Caki2 (cell line): ENCODE results near the gene UBIAD1. TPM values are rescaled to one million over a fixed set of nuclear protein-coding genes. Genes with fewer than 3 reads are reported as not detected.
"Not testable (repeated sequence)": the region's sequence is repeated elsewhere in the genome, so short reads cannot be mapped to it uniquely, and the experiment has no call there.

Source experiments
- DNase-seq: peaks from one replicate; pipeline ENCODE4 v3.0.0-alpha.2; 2015; ENCODE audit warnings: low read depth
- in situ Hi-C: cut with HindIII; loops from 2 replicates; pipeline ENCODE4 v1.10.0; 2016; ENCODE audit warnings: low sequenced_read_pairs, low pct_unique_long_range_greater_than_20kb, mixed read lengths
- total RNA-seq: library from RNA; depleted of rRNA; stranded (reverse); fragments of >200 nt; shearing (Covaris generic); gene quantifications from 2 replicates; pipeline ENCODE4 v1.2.3, GENCODE V29; 2014; ENCODE audit warnings: low replicate concordance

UBIAD1 gene
- total RNA-seq, 1 experiment from 2014 or later = 4.0 TPM

- in situ Hi-C loops = no loop called here
- DNase-seq = no peak
Observed at GRCh38 chr1:11272544-11272831, 510 bp upstream of the UBIAD1 start.

- DNase-seq = no peak
- in situ Hi-C loops = no loop called here
Observed at GRCh38 chr1:11273595-11274234, 717 bp downstream of the UBIAD1 start.

GRCh38 chr1:11279152-11279551, 6.2 kb downstream of the UBIAD1 start:
- in situ Hi-C loops = no loop called here
- DNase-seq = no peak

DNA sequence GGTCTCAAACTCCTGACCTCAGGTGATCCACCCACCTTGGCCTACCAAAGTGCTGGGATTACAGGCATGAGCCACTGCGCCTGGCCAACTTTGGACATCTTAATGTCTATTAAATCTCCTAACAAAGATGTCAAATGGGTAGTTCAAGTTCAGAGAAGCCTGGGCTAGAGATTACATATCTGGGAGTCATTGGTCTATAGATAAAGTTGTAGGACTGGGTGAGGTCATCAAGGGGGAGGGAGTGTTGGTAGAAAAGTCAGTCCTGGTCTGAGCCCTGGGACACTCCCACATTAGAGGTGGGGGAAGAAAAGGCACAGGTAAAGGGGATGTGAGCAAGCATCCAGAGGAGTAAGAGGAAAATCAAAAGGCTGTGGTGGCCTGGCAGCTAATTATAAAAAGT, 6.6 kb downstream of the UBIAD1 start:
- in situ Hi-C loops = no loop called here
- DNase-seq = no peak

GRCh38 chr1:11280719-11281376, 7.8 kb downstream of the UBIAD1 start:
- in situ Hi-C loops = no loop called here
- DNase-seq = no peak

DNA sequence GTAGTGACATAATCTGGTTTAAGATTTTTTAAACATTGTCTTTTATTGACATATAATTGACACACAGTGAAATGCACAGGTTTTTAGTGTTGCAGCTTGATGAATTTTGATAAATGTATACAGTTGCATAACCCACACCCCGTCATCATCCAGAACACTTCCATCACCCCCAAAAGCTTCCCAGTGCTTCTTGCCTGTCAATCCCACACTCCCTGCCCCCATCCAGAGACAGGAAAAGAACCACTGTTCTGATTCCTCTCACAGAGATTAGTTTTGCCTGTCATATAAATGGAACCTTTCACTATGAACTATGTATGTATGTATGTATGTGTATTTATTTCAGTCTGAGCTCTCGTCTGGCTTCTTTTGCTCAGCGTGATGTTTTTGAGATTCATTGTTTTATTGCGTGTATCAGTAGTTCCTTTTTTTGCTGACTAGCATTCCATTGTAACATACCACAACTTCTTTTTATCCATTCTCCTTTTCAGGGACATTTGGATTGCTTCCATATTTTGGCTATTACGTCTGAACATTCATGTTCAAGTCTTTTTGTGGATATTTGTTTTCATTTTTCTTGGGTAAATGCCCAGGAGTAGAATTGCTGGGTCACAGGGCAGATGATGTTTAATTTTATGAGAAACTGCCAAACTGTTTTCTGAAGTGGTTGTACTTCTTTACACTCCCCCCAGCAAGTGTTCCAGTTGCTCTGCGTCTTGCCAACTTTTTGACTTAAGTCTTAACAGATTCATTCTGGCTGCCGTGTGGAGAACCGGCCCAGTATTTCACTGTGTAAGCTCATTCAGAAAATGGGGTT, 8.7 kb downstream of the UBIAD1 start:
- no peak for DNase-seq
- in situ Hi-C loops = no loop called here

GRCh38 chr1:11283151-11283550, 10.2 kb downstream of the UBIAD1 start:
- no peak for DNase-seq

GRCh38 chr1:11284784-11285183, 11.8 kb downstream of the UBIAD1 start:
- in situ Hi-C loops = no loop called here
- DNase-seq = no peak

More at GRCh38 chr1:11283151-11283550, 10.2 kb downstream of the UBIAD1 start:
- in situ Hi-C loops = no loop called here

DNA sequence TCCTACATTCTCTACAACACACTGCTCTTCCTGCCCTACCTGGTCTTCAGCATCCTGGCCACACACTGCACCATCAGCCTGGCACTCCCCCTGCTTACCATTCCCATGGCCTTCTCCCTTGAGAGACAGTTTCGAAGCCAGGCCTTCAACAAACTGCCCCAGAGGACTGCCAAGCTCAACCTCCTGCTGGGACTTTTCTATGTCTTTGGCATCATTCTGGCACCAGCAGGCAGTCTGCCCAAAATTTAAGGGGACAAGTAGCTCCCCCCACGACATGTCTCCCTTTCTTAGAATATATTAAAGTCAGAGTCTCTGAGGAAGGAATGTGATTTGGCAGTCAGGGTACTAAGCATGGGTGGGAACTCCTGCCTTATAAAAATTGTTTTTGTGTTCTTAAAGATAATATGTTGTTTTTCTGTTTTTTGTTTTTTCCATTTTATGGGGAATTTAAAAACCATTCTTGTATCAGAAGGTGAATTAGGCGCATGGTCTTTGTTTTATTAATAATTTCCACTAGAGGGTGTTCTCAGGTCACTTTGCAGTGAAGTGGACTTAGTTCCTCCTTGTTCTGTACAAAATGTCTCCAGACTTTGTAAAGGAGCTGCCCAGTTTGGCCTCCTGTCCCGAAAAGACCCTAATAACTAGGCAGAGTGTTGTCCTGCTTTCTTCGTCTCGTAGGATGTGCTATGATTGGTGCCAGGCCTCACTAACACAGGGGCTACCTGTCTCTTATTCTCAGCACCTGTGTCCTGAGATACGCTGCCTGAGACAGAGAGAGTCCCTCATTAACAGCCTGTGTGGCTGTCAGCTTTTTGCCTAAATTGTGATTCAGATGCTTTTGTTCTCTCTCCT, 13.1 kb downstream of the UBIAD1 start:
- no peak for DNase-seq
- in situ Hi-C loops = no loop called here

DNA sequence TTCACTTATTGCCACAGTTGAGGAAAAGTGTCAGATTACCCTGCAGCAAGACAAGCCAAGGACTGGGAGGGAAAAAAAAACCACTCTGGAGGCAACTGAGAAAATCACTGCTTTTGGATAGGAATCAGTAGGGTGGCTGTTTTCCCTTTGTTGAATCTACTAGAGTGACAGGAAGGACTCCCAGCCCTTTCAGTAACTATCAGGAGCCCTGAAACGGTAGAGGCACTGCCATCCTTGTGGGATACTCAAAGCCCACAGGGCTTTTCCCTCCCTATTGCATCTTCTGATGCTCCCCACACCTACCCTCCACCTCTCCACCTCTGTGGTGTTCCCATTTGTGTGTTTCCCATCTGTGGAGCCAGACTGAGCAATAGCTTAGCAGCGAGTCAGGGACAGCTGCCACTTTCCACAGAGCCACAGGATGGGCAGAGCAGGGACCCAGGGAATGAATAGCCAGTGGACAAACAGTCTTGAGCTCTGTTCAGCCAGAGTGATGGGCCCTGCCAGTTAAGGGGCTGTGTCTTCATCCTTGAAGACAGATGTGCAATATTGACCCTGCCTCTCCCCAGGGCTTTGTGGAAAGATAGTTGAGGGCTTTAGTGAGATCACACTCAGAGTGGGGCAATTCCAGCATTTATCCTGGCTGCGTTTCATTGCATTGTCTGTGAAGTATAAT, 13.9 kb downstream of the UBIAD1 start:
- DNase-seq = no peak
- in situ Hi-C loops = no loop called here

DNA sequence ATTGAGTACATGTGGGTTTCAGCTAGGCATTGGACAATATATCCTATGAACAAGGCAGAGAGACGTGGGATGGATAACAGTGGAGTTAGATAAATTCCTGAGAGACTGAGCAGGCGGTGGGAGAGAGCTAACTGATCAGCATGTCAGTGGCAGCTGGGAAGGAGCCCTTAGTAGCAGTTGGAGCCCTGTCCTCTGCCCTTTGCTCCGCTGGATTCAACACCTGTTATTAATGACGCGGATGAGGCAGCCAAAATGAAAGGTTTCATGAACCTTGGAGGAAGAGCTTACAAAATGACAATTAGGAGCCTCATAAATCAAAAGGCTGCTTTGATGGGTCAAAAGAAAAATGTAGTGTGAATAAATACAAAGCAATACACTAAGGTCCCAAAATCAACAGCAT, 16.1 kb downstream of the UBIAD1 start:
- in situ Hi-C loops = no loop called here
- no peak for DNase-seq

DNA sequence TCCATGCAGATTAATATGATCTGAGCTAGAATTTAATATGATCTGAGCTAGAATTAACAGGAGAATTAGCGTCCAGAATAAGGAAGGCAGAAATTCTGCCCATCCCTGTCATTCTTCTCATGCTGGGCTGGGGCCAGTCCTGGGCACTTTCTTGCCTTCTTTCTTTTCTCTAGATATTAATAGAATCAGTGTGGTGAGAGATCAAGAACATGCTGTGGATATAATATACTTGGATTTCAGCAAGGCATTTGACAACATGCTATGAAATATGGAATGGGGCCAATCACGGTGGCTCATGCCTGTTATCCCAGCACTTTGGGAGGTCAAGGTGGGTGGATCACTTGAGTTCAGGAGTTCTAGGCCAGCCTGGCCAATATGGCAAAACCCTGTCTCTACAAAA, 18.1 kb downstream of the UBIAD1 start:
- in situ Hi-C loops = no loop called here
- no peak for DNase-seq

DNA sequence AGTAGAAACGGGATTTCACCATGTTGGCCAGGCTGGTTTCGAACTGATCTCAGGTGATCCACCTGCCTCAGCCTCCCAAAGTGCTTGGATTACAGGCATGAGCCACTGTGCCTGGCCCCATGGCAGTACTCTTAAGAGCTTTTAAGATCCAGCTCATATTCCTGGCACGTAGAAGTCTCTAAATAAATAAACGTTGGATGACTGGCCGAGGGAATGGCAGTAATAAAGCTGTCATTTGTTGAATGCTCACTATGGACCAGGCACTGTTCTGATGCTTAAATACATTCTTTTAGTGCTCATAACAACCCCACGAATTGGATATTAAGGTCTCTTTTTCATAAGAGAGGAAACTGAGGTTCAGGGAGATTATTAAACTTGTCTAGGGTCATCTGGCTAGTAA, 20.9 kb downstream of the UBIAD1 start:
- in situ Hi-C loops = no loop called here
- no peak for DNase-seq

DNA sequence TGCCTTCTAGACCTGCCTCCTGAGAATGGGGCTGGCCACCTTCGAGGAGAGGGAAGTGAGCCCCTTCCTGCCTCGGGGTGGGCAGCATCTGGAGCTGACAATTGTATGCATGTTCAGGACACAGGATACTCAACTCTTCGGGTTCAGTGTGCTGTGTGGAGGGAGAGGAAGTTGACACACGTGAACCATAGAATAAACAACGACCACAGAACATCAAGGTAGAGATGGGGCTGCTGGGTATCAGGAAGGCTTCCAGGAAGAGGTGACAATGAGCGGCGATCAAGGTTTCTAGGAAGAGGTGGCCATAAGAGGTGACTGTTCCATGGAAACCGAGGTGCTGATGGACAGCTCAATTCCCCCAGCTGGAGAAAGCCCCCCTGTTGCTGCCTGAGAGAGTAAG, 22.0 kb downstream of the UBIAD1 start:
- in situ Hi-C loops = no loop called here
- DNase-seq = no peak

DNA sequence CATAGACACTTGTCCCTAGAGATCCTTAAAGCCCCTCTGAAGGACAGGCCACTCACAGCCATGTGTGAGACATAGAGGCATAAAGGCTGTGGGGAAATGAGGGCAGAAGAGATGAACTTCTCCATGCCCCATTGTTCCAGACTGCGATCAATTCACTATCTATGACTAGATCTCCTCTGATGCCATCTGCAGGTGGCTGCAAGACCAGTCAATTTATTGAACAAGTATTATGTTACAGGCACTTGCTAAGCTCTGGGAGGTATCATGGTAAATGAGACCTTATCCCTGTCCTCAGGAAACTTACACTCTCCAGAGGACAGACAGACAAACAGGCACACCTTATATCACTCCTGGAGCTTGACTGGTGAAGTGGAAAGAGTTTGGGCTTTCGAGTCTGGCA, 22.9 kb downstream of the UBIAD1 start:
- DNase-seq = no peak
- in situ Hi-C loops = no loop called here

DNA sequence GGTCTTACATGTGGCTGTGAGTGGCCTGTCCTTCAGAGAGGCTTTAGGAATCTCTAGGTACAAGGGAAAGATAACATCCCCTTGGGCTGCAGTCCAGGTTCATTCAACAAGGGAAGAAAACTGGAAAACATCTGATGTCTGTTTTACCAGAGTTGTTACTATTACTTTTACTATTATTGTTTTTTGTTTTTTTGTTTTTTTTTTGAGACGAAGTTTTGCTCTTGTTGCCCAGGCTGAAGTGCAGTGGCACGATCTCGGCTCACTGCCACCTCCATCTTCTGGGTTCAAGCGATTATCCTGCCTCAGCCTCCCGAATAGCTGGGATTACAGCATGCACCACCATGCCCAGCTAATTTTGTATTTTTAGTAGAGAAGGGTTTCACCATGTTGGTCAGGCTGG, 24.8 kb downstream of the UBIAD1 start:
- in situ Hi-C loops, DNase-seq: not testable (repeated sequence)

DNA sequence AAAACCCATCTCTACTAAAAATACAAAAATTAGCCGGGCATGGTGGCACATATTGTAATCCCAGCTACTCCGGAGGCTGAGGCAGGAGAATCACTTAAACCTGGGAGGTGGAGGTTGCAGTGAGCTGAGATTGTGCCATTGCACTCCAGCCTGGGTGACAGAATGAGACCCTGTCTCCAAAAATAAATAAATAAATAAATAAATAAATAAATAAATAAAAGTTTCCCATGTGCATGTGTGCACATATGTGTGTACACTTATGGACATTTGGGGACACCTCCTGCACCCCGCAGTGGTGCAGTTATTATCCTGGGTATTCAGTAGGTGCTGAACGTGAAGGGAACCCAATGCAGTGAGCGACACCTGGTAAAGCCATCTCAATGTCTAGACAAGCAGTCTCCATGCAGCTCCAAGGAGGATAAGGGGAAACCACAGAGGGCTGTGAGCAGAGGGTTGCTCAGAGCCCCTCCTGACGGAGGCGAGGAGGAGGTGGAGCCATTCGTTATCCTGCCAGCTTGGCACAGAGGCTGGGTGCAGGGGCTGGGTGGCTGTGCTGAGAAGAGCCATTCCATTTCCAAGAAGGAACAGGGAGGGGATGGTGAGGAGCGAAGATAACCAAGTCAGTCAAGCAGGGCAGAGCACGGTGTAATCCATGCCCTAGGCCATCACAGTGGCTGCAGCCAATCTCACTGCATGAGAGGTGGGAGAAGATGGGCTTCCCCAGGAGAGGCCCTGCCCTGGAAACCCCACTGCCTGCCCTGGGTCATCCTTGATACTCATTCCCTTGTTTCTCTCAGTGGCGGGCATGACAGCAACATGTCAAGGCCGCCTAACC, 25.6 kb downstream of the UBIAD1 start:
- in situ Hi-C loops = no loop called here
- no peak for DNase-seq

GRCh38 chr1:11299225-11299574, 26.2 kb downstream of the UBIAD1 start:
- in situ Hi-C loops = no loop called here
- DNase-seq = no peak
